GM23338 (cell line): ENCODE data around the gene GPC5.

Experiments used
- CREB1 ChIP-seq: fragments of 250-450 bp; sonication (Bioruptor Pico); IDR thresholded peaks from 2 replicates; pipeline ENCODE4 v1.5.0; 2020; ENCODE audit warnings: low read depth, mild to moderate bottlenecking, moderate library complexity
- EZH2 ChIP-seq: fragments of 200-600 bp; sonication (generic); IDR thresholded peaks from one replicate; pipeline ENCODE4 v1.8.0; 2017; ENCODE audit warnings: antibody characterized with exemption, mild to moderate bottlenecking, low read depth; ENCODE audit not compliant: unreplicated experiment
- EZH2phosphoT487 ChIP-seq: fragments of 200-600 bp; sonication (generic); IDR thresholded peaks from one replicate; pipeline ENCODE4 v1.8.1; 2018; ENCODE audit warnings: antibody characterized with exemption; ENCODE audit not compliant: unreplicated experiment
- NANOG ChIP-seq: IDR thresholded peaks from 2 replicates; pipeline ENCODE4 v1.6.1; 2016; ENCODE audit warnings: antibody characterized with exemption, borderline replicate concordance
- POLR2AphosphoS5 ChIP-seq: IDR thresholded peaks from 2 replicates; pipeline ENCODE4 v1.6.1; 2016; ENCODE audit warnings: antibody characterized with exemption, low read depth
- ZNF331 ChIP-seq: fragments of 250-450 bp; sonication (Bioruptor Pico); IDR thresholded peaks from 2 replicates; pipeline ENCODE4 v1.5.0; 2020; ENCODE audit warnings: low read depth, mild to moderate bottlenecking, moderate library complexity
- TF ChIP-seq, protein P1 (sequence below), 2 experiments: fragments of 200-600 bp in 1 of 2; sonication (generic) in 1 of 2; conservative IDR thresholded peaks; 2 replicates each; pipeline versions ENCODE4 v1.5.1 to v1.6.1; 2016 to 2017; ENCODE audit warnings: antibody characterized with exemption in 2 of 2, low read depth in 2 of 2, mild to moderate bottlenecking in 2 of 2, moderate library complexity in 1 of 2
- TF ChIP-seq, protein P2 (sequence below): IDR thresholded peaks from 2 replicates; pipeline ENCODE4 v1.6.1; 2016; ENCODE audit warnings: antibody characterized with exemption

DNA sequence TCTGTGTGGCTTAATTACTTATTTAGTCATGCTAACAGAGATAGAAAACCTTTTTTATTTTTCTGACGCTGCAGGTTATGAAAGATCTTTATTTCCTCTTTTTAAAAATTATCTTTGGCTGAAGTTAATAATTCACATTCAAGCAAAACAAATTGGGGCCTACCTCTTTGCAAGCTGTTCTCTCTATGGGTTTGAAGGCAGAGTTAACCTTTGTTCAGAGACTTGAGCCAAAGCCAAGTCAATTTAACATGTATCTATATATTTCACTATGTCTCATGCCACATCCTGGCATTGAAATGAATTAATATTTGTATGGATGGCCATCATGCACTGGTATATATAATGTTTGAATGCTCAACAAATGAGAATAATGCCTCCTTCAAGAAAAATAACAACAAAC is 1150.9 kb downstream of the GPC5 start:
- TF ChIP-seq POLR2AphosphoS5 = no peak
- TF ChIP-seq, protein P1, sequence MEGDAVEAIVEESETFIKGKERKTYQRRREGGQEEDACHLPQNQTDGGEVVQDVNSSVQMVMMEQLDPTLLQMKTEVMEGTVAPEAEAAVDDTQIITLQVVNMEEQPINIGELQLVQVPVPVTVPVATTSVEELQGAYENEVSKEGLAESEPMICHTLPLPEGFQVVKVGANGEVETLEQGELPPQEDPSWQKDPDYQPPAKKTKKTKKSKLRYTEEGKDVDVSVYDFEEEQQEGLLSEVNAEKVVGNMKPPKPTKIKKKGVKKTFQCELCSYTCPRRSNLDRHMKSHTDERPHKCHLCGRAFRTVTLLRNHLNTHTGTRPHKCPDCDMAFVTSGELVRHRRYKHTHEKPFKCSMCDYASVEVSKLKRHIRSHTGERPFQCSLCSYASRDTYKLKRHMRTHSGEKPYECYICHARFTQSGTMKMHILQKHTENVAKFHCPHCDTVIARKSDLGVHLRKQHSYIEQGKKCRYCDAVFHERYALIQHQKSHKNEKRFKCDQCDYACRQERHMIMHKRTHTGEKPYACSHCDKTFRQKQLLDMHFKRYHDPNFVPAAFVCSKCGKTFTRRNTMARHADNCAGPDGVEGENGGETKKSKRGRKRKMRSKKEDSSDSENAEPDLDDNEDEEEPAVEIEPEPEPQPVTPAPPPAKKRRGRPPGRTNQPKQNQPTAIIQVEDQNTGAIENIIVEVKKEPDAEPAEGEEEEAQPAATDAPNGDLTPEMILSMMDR (conservative IDR thresholded peaks at IDR 0.05; ENCODE audit: low read depth in 2 of 2) = no peak
- TF ChIP-seq ZNF331 = no peak
- TF ChIP-seq, protein P2, sequence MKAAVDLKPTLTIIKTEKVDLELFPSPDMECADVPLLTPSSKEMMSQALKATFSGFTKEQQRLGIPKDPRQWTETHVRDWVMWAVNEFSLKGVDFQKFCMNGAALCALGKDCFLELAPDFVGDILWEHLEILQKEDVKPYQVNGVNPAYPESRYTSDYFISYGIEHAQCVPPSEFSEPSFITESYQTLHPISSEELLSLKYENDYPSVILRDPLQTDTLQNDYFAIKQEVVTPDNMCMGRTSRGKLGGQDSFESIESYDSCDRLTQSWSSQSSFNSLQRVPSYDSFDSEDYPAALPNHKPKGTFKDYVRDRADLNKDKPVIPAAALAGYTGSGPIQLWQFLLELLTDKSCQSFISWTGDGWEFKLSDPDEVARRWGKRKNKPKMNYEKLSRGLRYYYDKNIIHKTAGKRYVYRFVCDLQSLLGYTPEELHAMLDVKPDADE = no peak
- TF ChIP-seq EZH2 = no peak
- TF ChIP-seq EZH2phosphoT487 = no peak
- no peak for TF ChIP-seq NANOG
- TF ChIP-seq CREB1 = no peak
